Pancreas (tissue), 10 donors: ENCODE measurements around the gene SYNJ2. TPM values are rescaled to one million over a fixed set of nuclear protein-coding genes. Genes with fewer than 3 reads are reported as not detected.

Experiments
- ATAC-seq, 4 donors: fragments of 200-7000 bp; cut with Tn5 transposase; one replicate each; pipeline versions ENCODE4 v1.8.0 to v1.9.1; 2020; ENCODE audit warnings: mild to moderate bottlenecking in 4 of 4, moderate library complexity in 4 of 4
- DNase-seq, 6 donors: peaks; one replicate each; pipeline ENCODE4 v3.0.0-alpha.2; 2020
- FAIRE-seq: peaks from 2 replicates; lab custom pipeline; 2012; peaks lifted over from hg19 to GRCh38; lab: Jason Lieb, UNC
- H3K27ac ChIP-seq, 4 donors: fragments of 200-600 bp; sonication (generic); 1 replicate in 3 of 4; 2 replicates in 1 of 4; pipeline versions ENCODE4 v1.5.0 to v1.8.0; 2020
- H3K27me3 ChIP-seq, 4 donors: fragments of 200-600 bp; one replicate each; pipeline ENCODE4 v1.8.0; 2021
- H3K36me3 ChIP-seq, 3 donors: fragments of 200-600 bp; sonication (generic) in 1 of 3; one replicate each; pipeline versions ENCODE4 v1.5.0 to v1.8.0; 2020 to 2021
- H3K4me1 ChIP-seq, 3 donors: fragments of 200-600 bp; one replicate each; pipeline ENCODE4 v1.8.0; 2021
- H3K4me3 ChIP-seq, 4 donors: fragments of 200-600 bp; sonication (generic) in 2 of 4; one replicate each; pipeline versions ENCODE4 v1.5.0 to v1.8.0; 2020 to 2021
- H3K9me3 ChIP-seq, 4 donors: fragments of 200-600 bp; one replicate each; pipeline ENCODE4 v1.8.0; 2021
- WGBS, 2 donors: extraction: QIAGEN DNeasy Blood & Tissue Kit; methylation state at CpG; one replicate each; pipeline ENCODE4 v1.1.7; 2013; 5-methylcytosine and 5-hydroxymethylcytosine counted together
- intact Hi-C, 3 donors: fragments of 100-400 bp; cut with DNase I; formaldehyde crosslinking; loops; one replicate each; pipeline versions ENCODE4 v1.11.1 to v1.14.2; 2022
- polyA plus RNA-seq, 2 donors: library from polyadenylated mRNA; stranded (reverse); fragments of 200-250 nt; gene quantifications; one replicate each; pipeline ENCODE4 v1.2.3, GENCODE V29; 2013
- total RNA-seq, 6 donors: library from RNA; stranded (reverse); fragmentation: NEBNext Ultra II Directional in 4 of 6; extraction: Animal tissue kit (Norgen Biotek cat#: 25700) in 4 of 6; gene quantifications; one replicate each; pipeline versions ENCODE4 v1.2.1 to v1.2.4, GENCODE V29; 2021 to 2023
- TF ChIP-seq, protein P1 (sequence below), 4 donors: fragments of 200-600 bp; sonication (generic) in 3 of 4; IDR thresholded peaks; one replicate each; pipeline versions ENCODE4 v1.5.0 to v1.8.0; 2021; ENCODE audit warnings: antibody characterized with exemption in 4 of 4
- donor health status: healthy with polysubstance abuse.
- donor health status: DM: no; HTN: no; CAD: no; lungs with moderate emphysema.
- donor health status: DM: no; HTN: no; CAD: no.
- donor health status: control.
- donor health status: control.
- donor health status: Bipolar disorder and iron deficiency.
- donor health status: DM: yes; HTN: yes; CAD: no.
- donor health status: DM: no; HTN: no; CAD: no.
- donor health status: DM: no; HTN: no; CAD: no.
- donor health status: DM: yes; HTN: yes; CAD: no.

Gene SYNJ2
- total and polyA plus RNA-seq, 8 donors, result 7.9 to 17.1 (median 9.9) TPM

GRCh38 chr6:157988700-157989063, 7.0 kb downstream of the SYNJ2 start:
- Histone ChIP-seq H3K27ac (peak overlapping the region in 2 of 4 donors; percentile 10 to 71), H3K9me3 (no peaks in the 10 kb centered on the region), H3K27me3 (no peaks in the 10 kb centered on the region), H3K4me3 (no peak overlapping the region), H3K36me3 (no peaks in the 10 kb centered on the region), H3K4me1 (peaks cover 36 to 54% (median 38%) of the 10 kb centered on the region in 3 donors)
- intact Hi-C loops, result no loop called here
- TF ChIP-seq, protein P1, sequence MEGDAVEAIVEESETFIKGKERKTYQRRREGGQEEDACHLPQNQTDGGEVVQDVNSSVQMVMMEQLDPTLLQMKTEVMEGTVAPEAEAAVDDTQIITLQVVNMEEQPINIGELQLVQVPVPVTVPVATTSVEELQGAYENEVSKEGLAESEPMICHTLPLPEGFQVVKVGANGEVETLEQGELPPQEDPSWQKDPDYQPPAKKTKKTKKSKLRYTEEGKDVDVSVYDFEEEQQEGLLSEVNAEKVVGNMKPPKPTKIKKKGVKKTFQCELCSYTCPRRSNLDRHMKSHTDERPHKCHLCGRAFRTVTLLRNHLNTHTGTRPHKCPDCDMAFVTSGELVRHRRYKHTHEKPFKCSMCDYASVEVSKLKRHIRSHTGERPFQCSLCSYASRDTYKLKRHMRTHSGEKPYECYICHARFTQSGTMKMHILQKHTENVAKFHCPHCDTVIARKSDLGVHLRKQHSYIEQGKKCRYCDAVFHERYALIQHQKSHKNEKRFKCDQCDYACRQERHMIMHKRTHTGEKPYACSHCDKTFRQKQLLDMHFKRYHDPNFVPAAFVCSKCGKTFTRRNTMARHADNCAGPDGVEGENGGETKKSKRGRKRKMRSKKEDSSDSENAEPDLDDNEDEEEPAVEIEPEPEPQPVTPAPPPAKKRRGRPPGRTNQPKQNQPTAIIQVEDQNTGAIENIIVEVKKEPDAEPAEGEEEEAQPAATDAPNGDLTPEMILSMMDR (IDR thresholded peaks at IDR 0.05), result no peak
- 70 to 71% methylated on average over 8 of the region's 8 CpGs for WGBS, 2 donors
- DNase-seq (no peak), FAIRE-seq (no peak), ATAC-seq (no peak)

GRCh38 chr6:157989541-157990289, 8.1 kb downstream of the SYNJ2 start:
- TF ChIP-seq, protein P1 (IDR thresholded peaks at IDR 0.05), result no peak
- Histone ChIP-seq H3K4me3 (no peak overlapping the region), H3K9me3 (no peaks in the 10 kb centered on the region), H3K27me3 (no peaks in the 10 kb centered on the region), H3K27ac (peak overlapping the region; percentile 31 to 74 (median 64)), H3K36me3 (no peaks in the 10 kb centered on the region), H3K4me1 (peaks cover 33 to 61% (median 36%) of the 10 kb centered on the region in 3 donors)
- FAIRE-seq (no peak), DNase-seq (peak; percentile 86 to 98 (median 93)), ATAC-seq (peak; percentile 84 to 90 (median 88))
- 15 to 17% methylated on average over 22 of the region's 22 CpGs for WGBS, 2 donors
- intact Hi-C loops, result loop anchor here in 1 of 3 donors (10.0 kb wide), 1 partner anchor 75 kb away; no protein-coding TSS in a partner anchor

DNA sequence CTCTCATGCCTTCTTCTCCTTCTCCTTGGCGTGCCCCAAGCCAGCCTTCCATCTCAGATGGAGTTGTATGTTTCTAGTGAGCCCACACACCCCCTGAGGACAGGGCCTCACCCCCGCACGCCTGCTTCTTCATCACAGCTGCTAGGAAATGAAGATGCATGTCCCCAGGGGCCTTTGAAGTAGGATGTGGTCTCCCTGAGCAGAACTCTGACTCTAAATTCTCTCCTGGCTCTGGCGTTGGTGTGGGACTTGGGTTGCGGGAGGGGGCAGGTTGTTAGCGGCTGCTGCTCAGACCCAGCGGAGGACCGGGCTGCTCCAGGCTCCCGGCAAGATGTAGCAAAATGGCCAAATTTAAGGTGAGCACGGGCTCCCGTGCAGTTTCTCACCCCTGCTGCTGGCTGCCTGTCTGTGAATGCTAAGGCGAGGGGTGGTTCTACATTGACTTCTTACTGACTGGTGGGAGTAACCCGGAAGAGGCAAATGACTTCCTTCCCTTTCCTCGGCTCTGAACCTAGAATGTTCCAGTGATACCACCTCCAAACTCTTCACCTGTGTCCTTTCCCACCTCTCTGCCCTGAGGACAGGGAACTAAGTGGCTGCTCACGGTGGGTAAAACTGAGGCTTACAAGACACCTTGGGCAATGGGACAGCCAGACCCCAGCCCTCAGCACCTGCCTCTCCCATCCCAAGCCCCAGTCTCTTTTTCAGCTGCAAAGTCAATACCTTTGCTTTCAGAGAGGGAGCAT, 8.8 kb downstream of the SYNJ2 start:
- intact Hi-C loops, result loop anchor here in 1 of 3 donors (10.0 kb wide), 1 partner anchor 74 kb away; no protein-coding TSS in a partner anchor
- FAIRE-seq (no peak), DNase-seq (no peak), ATAC-seq (peak in 3 of 4 donors; percentile 2 to 57 (median 48))
- WGBS, 2 donors, result 59 to 62% methylated on average over 14 to 15 of the region's 15 CpGs
- TF ChIP-seq, protein P1 (IDR thresholded peaks at IDR 0.05), result no peak
- Histone ChIP-seq H3K4me3 (no peak overlapping the region), H3K4me1 (peaks cover 25 to 55% (median 28%) of the 10 kb centered on the region in 3 donors), H3K9me3 (no peaks in the 10 kb centered on the region), H3K27ac (peak overlapping the region; percentile 31 to 74 (median 64)), H3K36me3 (no peaks in the 10 kb centered on the region), H3K27me3 (no peaks in the 10 kb centered on the region)

GRCh38 chr6:157991067-157991432, 9.4 kb downstream of the SYNJ2 start:
- H3K36me3 ChIP-seq, result no peaks in the 10 kb centered on the region
- no peaks in the 10 kb centered on the region for H3K9me3 ChIP-seq
- no peak overlapping the region for H3K4me3 ChIP-seq
- intact Hi-C loops, result loop anchor here in 1 of 3 donors (10.0 kb wide), 1 partner anchor 74 kb away; no protein-coding TSS in a partner anchor
- WGBS, 2 donors, result 39 to 48% methylated on average over 11 of the region's 11 CpGs
- DNase-seq (peak in 1 of 6 donors; percentile 31), ATAC-seq (peak; percentile 11 to 40 (median 29)), FAIRE-seq (no peak)
- peak overlapping the region in 3 of 4 donors; percentile 58 to 74 (median 71) for H3K27ac ChIP-seq
- TF ChIP-seq, protein P1 (IDR thresholded peaks at IDR 0.05), result no peak
- H3K27me3 ChIP-seq, result no peaks in the 10 kb centered on the region
- peaks cover 20 to 53% (median 23%) of the 10 kb centered on the region in 3 donors for H3K4me1 ChIP-seq
